Endothelial cell of hepatic sinusoid (primary cell): ENCODE measurements around the gene SRCIN1.

Experiments used
- in situ Hi-C: cut with HindIII; loops from 2 replicates; pipeline ENCODE4 v1.10.0; 2017; ENCODE audit warnings: low sequenced_read_pairs

Gene SRCIN1

GRCh38 chr17:38600906-38601305, 4.8 kb downstream of the SRCIN1 start:
- in situ Hi-C loops, result no loop called here

- in situ Hi-C loops, result no loop called here
Observed at GRCh38 chr17:38600416-38600815, 5.3 kb downstream of the SRCIN1 start.

- in situ Hi-C loops, result no loop called here
Observed at GRCh38 chr17:38599398-38599856, 6.3 kb downstream of the SRCIN1 start.

GRCh38 chr17:38598995-38599394, 6.8 kb downstream of the SRCIN1 start:
- in situ Hi-C loops, result no loop called here

GRCh38 chr17:38598536-38598935, 7.2 kb downstream of the SRCIN1 start:
- in situ Hi-C loops, result no loop called here

- in situ Hi-C loops, result no loop called here
Observed at GRCh38 chr17:38597375-38597774, 8.4 kb downstream of the SRCIN1 start.

GRCh38 chr17:38596651-38597050, 9.1 kb downstream of the SRCIN1 start:
- in situ Hi-C loops, result no loop called here

GRCh38 chr17:38595892-38596291, 9.9 kb downstream of the SRCIN1 start:
- in situ Hi-C loops, result no loop called here

GRCh38 chr17:38594152-38594551, 11.6 kb downstream of the SRCIN1 start:
- in situ Hi-C loops, result loop anchor here (5.0 kb wide), 1 partner anchor 58 kb away; no protein-coding TSS in a partner anchor

- in situ Hi-C loops, result loop anchor here (5.0 kb wide), 1 partner anchor 60 kb away; no protein-coding TSS in a partner anchor
Observed at GRCh38 chr17:38592487-38592886, 13.3 kb downstream of the SRCIN1 start.

GRCh38 chr17:38591759-38592241, 14.0 kb downstream of the SRCIN1 start:
- in situ Hi-C loops, result loop anchor here (5.0 kb wide), 1 partner anchor 61 kb away; no protein-coding TSS in a partner anchor

GRCh38 chr17:38590988-38591758, 14.6 kb downstream of the SRCIN1 start:
- in situ Hi-C loops, result loop anchor here (5.0 kb wide), 1 partner anchor 61 kb away; no protein-coding TSS in a partner anchor

GRCh38 chr17:38589462-38590114, 16.2 kb downstream of the SRCIN1 start:
- in situ Hi-C loops, result loop anchor here (5.0 kb wide), 1 partner anchor 63 kb away; no protein-coding TSS in a partner anchor

- in situ Hi-C loops, result no loop called here
Observed at GRCh38 chr17:38588788-38589174, 17.0 kb downstream of the SRCIN1 start.

GRCh38 chr17:38587947-38588787, 17.6 kb downstream of the SRCIN1 start:
- in situ Hi-C loops, result no loop called here

GRCh38 chr17:38587203-38587602, 18.5 kb downstream of the SRCIN1 start:
- in situ Hi-C loops, result no loop called here

GRCh38 chr17:38586788-38587187, 19.0 kb downstream of the SRCIN1 start:
- in situ Hi-C loops, result no loop called here

- in situ Hi-C loops, result no loop called here
Observed at GRCh38 chr17:38585918-38586529, 19.7 kb downstream of the SRCIN1 start.

GRCh38 chr17:38585056-38585917, 20.5 kb downstream of the SRCIN1 start:
- in situ Hi-C loops, result no loop called here
